ENCODE data around the gene SLC29A4.

SLC29A4 gene

DNA sequence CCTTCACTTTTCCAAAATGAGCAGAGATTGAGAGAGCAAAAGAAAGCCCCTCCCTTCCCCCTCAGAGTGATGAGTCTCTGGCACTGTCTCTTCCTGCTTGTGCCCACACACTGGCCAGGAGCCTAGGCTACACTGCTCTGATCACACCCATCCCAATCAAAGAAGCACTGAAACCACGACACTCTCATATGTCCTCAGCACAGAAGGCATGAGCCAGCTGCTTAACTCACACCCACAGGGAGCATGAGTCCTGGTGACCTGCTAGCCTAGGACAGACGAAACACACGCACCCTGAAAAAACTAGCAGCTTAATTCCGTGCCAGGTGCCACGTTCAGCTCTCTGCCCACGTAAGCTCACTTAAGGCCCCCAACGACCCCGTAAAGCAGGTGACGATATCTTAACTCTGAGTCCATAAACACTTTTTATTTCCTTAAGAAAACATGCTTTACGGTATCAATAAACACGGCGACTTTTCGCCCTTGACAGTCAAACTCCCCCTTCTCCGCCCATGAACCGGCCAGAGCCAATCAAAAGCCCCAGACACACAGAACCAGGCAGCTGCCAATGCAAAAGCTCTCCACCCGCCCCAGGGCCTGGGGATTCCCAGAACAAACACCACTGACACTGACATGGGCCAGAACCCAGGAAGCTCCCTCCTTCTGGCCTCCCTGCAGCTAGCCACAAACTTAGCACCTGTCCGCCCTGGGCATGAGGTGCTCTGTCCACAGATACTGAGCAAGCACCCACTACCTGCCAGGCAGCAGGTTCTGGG lies 71.9 kb downstream of the SLC29A4 start:
- no peak for DNase-seq (ENCODE audit: low spot score)
